ENCODE results near the gene FETUB.
"Not testable (repeated sequence)": the region's sequence is repeated elsewhere in the genome, so short reads cannot be mapped to it uniquely, and the experiment has no call there.

The FETUB gene

DNA sequence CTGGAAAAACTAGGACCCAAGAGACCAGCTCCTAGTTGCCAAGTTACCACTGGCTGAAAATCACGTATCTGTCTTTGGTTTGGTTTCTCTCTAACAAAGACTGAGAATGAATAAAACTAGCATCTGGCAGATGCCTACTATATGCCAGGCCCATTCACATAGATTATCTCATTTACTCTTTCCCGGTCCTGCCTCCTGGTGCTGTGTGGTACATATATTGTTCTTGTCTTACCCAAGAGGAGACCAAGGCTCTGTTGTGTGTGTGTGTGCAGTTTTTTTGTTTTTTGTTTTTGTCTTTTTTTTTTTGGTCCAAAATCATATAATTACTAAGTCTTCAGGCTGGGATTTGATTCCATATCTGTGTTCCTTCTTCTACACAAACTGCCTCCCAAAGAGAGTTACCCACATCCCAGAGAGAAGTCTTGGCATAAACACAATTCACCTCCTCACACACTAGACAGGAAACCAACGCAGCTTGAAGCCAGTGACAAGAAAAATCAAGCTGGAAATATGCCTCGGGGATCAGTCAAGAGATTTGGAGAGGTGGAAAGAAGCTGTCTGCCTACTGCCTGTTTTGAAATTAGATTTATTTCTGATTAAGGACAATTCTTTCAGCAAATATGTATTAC, 26.4 kb upstream of the FETUB start:
- DNase-seq (ENCODE audit: low spot score), result no peak

DNA sequence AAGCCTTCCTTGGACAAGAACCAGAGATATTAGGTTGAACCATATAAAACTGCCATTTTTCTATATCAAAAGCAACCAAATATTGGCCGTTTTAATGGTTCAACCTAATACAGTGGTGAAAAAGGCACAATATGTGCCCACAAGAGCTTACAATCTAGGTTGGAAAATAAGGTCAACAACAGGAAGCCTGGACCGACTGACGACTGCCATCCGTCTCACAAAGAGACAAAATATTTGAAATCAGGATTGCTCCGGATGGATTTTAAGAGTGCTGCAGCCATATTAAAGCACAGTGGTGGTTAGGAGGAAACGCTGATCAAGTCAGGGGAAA, 26.0 kb upstream of the FETUB start:
- DNase-seq (ENCODE audit: low spot score), result no peak

DNA sequence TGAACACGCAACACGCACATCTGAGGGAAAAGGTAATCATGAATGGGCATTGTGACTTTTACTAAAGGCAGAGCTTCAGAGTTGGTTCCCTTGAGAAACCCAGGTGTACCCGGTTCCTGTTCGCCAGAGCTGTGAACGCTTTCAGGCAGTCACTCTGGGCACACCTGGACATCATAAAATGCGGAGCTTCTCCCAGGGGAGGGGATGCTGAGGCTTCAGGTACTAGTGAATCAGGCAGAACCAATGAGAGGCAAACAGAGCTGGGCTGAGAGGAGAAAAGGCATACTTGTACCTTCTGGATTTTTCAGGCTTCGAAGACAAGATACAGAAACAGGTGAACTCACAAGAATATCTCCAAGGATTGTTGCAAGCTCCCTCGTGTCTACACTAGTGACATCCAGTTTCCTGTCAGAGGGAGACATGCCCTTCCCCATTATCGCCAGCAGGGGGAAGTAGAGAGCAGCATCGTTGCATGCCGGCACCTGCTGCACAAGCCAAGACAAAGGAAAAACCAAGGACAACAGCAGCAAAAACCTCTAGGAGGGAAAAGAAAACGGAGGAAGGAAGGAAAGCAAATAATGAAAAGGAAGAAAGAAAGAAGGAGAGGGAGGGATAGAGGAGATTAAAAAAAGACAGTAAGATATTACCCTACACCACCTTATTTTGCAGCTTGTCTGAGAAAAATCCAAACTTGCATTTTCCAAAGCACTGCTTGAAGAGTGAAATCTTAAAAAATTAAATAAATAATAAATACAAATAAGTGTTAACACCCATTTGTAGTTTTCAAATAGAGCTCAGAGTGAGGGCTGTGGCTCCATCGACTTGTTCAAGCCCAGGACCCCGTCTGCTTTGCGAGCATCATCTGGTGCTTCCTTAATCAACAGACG, 25.4 kb upstream of the FETUB start:
- DNase-seq (ENCODE audit: low spot score), result peak; percentile 92

DNA sequence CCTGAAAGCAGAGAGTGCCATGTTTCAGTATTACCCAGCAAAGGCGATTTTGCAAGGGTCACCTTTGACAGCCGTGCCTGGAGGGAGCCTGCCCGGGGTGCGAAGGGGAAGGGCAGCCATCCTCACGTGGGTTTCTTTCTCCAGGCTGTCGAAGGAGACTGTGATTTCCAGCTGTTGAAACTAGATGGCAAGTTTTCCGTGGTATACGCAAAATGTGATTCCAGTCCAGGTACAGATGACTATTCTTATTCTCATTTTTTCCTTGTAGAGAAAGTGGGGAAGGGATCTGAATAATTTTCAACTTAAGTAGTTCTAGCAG, 23.9 kb upstream of the FETUB start:
- DNase-seq (ENCODE audit: low spot score), result no peak

DNA sequence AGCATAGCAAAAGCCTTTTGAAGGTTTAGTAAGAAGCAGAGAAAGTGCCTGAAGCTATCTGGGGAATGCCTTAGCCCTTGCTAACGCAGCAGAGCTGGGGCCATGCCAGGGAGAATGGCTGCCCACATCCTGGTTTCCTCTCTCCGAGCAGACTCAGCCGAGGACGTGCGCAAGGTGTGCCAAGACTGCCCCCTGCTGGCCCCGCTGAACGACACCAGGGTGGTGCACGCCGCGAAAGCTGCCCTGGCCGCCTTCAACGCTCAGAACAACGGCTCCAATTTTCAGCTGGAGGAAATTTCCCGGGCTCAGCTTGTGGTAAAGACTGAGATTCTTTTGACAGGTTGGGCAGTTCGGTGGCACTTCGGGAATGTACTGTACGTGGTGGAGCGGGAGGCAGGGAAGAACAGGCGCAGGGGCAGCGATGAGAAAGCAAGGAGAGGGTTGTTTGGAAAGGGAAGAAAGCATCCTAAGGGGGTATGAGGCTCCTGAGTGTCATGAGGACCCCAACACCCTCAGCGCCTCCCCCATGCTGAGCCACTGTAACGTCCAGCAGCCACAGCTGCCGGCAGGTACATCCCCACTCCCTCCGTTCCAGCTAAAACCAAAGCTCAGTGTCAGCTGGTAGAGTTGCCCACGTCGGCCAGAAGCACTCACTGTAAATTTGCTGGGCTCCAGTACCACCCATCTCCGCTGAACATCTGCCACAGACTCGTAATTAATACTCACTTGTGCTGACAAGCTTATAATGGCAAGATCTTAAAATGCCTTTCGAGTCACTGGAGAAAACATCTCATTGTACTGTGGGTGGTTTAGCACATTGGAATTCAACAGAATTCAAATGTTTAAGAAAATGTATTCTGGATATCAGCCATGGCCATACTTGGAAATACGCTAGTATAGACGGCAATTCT, 22.9 kb upstream of the FETUB start:
- peak; percentile 94 for DNase-seq (ENCODE audit: low spot score)

DNA sequence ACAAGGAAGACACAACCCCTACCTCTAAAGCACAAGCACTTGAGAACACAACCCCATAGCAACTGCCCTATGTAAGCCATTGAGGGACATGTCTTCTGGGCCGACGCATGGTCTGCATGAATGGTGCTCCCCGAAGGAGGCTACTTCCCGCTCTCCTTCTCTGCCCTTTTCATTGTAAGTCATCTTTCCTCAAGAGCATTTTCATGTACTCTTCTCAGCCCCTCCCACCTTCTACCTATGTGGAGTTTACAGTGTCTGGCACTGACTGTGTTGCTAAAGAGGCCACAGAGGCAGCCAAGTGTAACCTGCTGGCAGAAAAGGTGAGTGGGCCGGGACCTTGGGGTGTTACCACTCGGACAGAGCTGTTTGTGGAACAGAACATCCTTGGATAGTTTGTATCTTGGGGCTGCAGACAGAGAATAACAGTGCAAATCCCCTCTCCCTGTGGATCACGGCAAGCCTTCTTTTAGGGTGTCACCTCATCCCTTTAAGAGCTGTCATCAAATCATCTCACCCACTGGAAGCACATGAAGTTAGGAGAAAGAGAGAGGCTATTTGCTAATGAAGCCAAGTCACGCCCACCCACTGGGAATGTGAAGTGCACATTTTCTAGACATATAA, 21.8 kb upstream of the FETUB start:
- DNase-seq (ENCODE audit: low spot score), result no peak

DNA sequence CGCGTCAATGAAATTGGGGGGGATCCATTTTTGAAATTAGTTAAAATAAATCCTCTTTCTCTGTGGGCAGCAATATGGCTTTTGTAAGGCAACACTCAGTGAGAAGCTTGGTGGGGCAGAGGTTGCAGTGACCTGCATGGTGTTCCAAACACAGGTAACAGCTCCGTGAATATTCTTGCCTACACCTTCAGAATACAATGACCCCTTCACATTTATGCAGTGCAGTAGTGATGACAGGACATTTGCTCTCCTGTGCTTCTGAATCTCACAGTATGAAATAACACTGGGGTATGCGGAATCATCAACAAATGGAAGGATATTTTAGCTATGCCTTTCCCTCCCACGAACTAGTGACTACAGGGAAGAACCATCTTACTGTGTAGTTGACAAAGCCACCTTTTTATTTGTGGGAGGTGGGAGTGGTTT, 20.4 kb upstream of the FETUB start:
- DNase-seq (ENCODE audit: low spot score), result no peak

DNA sequence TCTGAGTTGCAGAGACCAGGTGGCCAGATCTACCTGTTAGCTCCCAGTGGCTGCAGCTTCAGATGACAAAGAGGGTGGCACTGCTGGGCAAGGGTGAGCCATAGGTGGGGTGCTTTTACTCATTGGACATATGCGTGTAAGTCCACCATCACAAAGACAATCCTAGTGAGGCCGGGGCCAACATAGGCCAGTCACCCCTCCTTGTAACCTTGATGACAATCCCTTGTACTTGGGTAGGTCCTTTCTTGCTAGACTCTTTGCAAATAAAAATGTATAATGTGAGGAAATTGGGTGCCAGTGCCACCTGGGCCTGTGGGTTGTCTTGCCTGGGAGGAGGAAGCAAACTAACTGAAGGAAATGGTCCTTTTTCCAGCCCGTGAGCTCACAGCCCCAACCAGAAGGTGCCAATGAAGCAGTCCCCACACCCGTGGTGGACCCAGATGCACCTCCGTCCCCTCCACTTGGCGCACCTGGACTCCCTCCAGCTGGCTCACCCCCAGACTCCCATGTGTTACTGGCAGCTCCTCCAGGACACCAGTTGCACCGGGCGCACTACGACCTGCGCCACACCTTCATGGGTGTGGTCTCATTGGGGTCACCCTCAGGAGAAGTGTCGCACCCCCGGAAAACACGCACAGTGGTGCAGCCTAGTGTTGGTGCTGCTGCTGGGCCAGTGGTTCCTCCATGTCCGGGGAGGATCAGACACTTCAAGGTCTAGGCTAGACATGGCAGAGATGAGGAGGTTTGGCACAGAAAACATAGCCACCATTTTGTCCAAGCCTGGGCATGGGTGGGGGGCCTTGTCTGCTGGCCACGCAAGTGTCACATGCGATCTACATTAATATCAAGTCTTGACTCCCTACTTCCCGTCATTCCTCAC, 19.7 kb upstream of the FETUB start:
- no peak for DNase-seq (ENCODE audit: low spot score)

DNA sequence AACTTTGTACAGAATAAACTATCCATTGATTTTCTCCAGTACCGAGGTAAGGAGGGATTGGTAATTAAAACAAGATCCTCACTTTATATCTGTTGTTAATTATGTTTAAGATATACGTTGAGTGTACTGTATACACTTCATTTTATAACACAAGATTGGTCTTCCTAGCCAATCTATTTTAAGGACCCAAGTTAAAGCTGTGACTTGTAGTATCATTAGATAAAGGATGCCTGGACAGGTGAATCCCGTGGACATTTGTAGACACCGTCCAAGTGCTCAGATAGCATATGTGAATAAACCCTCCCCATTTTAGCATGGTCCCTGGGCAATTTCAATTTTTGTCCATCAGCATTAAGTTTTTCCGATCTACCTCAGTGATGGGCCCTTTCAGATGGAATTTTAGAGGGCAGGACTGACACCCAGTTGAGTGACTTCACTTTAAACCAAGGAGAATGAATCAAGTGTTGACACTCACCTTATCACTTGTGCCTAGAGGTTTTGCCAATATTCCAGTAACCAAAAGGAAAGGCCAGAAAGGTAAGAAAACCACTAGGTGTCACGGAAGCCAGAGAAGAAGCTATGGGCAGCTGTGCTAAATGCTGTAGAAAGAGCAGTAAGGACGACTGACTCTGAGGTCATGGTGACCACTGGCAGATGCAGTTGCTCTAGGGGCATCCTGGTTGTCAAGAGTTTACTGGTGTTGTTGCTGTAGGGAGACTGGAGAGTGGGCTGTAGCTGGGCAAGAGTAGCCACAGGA, 18.1 kb upstream of the FETUB start:
- DNase-seq (ENCODE audit: low spot score), result no peak

DNA sequence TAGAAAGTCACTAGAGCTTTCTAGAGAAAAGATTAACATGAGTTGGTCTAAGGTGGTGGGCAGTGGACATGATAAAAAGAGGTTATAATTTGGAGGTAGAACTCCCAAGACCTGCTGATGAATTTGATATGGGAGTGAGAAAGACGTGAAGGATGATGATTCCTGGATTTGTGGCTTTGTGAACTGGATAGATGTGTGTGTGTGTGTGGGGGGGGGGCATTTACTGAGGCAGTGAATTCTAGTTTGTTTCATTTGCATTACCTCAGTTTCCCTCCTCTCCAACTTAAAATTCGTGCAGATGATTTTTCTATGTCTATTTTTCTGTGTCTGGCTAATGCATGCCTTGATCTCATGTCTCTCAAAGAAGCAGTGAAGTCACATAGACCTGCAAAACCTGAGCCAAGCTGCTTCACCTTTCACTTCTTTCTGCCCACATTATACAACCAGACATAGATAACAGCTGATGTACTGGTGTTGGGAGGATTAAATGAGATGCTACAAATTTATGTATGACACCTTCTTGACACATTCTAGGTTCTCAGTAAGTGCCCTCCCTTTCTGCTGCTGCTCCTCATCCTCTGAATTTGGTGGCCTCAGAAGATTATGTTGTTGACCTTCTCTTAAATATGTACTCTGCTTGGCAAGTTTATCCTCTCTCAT, 17.4 kb upstream of the FETUB start:
- no peak for DNase-seq (ENCODE audit: low spot score)

DNA sequence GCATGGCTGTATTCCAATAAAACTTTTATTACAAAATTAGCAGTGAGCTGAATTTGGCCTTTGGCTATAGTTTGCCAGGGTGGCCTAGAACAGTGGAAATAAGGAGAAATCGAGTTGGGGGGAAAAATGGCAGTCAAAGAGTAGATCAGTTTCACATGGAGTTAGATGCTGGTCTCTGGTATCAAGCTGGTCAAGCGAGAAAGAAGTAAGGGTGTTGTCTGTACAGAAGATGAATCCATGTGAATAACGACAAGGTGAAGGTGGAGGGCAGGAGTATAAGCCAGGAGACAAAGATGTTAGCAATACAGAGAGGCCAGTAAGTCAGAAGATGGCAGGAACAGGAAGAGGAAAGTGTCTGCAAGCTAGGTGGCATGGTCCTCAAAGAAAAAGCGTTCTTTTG, 15.6 kb upstream of the FETUB start:
- no peak for DNase-seq (ENCODE audit: low spot score)

DNA sequence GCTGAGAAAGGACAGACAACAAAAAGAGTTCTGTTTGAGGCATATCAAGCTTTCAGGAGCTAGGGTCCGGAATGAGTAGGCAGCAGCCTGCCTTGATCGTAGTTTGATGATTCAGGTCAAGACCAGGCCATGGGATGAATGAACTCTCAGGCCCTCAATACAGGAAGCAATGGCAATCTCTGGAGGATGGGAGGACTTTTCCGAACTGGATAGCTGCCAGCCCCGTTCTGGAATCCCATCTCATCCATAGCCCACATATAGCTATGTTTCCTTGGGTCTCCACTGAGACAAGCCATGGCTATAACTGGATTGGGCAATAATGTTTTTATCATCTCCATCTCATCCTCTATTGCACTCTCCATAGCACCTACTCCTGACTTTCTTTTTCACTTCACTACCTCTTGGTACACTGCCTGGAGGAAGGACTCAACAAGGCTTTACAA, 14.6 kb upstream of the FETUB start:
- no peak for DNase-seq (ENCODE audit: low spot score)

DNA sequence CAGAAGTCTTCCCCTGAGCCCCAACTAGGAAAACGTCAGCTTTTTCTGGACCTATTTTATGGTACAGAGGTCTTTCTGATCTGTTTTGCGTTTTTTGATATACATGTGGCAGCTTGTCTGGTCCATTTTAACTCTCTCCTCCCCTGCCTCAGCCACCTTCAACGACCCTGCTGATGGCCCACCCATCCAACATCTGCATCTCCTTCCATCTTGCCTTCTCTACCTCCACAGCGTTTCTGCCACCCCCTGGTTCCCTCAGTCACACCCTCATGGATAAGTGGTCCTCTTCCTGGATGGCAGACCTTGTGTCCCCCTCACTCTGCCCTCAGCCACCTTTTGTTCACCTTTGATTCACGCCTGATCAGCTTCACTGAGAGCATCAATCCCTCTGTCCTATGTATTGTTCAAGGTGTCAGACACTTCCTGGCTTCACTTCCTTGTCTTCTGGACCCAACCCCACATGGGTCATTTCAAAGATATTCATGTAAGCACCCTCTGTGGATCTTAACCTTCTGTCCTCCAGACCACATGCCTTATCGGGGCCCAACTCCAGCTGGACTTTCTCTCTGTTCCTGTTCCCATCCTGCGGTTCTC, 13.8 kb upstream of the FETUB start:
- DNase-seq (ENCODE audit: low spot score), result no peak

DNA sequence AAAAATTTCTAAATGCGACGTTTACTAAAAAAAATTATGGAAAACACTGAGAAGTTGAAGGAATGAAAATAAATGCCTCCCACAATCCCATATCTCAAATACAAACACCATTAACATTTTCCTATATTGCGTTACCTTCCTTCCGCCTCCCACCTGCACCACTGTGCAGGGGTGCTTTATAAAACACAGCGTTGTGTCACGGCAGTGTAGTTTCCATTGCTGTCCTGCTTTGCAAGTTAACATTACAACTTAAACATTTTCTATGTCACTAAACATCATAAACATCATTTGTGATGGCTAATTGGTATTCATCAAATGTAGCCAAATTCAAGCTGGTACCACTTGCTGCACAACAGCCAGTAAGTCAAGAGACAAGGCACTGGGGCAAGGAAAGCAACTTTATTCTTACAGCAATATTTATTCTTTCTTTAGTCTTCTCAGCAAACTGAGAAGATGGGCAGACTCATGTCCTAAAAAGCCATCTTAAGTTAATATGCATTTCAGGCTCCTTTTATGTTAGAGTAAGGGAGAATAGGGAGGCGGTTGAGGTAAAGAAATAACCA, 12.3 kb upstream of the FETUB start:
- DNase-seq (ENCODE audit: low spot score), result no peak

DNA sequence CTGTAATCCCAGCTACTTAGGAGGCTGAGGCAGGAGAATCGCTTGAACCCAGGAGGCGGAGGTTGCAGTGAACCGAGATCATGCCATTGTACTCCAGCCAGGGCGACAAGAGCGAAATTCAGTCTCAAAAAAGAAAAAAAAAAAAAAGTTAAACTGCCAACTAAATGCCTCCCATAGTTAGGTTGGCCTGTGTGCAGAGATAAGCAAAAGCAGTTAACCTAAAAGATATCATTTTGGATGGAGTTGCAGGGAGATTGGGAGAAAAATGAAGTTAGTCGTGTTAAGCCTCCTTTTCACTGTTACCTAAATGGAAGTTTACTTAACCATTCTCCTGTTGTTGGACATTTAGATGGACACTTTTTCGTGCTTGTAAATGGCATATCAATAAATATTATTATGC, 11.4 kb upstream of the FETUB start:
- no peak for DNase-seq (ENCODE audit: low spot score)

DNA sequence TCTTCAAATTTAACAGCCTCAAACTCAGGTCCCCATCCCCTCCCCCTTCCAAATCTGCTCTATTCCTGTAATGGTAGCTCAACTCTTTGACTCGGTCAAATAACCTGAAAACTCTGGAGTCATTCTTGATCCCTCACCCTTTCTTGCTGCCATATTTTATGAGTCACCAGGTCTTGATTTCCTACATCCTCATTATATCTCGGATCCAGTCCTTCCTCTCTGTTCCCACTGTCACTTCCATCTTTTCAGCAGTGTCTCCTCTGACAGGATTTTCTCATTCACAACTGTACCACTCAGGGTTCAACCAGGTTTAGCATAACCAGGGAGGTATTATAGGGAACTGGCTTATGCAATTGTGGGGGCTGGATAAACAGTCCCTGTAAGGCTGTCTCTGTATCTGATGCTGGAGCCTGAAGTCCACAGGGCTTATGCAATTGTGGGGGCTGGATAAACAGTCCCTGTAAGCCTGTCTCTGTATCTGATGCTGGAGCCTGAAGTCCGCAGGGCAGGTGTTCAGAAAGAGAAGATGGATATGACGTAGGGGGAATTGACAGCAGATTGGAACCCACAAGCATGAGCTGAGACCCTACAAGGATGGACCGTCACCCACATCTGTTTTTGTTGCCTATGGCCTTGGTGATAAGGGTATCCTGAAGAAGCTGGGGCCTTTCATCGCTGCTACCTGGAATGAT, 9.1 kb upstream of the FETUB start:
- DNase-seq (ENCODE audit: low spot score), result no peak

DNA sequence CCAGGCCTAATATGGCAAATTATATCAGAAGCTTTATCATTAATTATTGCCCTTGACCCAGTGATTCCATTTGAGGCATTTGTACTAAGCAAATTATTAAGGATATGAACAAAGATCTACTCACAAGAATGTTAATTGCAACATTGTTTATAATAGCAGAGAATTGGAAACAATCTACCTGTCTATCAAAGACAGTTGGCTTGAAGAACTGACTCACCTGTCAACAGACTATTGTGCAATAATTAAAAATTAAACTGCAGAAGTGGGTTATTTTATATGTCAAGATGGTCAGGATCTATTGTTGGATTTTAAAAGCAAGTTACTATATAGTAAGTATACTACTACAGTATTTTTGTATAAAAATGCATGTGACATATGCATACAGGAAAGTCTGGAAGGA, 6.7 kb upstream of the FETUB start:
- no peak for DNase-seq (ENCODE audit: low spot score)

DNA sequence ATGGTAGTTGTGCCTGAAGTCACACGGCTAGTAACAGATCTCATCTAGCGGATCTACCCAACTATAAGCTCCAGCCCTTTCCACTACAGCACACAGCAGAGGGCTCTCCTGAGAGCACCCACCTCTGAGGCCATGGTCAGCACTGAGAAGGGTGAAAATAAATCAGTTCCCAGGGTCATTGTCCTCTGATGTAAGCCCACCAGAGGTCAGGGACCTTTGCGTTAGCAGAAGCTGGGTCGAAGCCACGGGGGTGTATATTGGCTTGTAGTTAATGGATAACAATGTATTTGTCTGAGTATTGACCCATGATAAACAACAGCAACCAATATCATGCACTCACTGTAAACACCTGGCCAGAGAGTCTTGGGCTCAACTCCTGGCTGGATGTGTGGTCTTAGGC, 6.0 kb upstream of the FETUB start:
- not testable (repeated sequence) for DNase-seq (ENCODE audit: low spot score)

DNA sequence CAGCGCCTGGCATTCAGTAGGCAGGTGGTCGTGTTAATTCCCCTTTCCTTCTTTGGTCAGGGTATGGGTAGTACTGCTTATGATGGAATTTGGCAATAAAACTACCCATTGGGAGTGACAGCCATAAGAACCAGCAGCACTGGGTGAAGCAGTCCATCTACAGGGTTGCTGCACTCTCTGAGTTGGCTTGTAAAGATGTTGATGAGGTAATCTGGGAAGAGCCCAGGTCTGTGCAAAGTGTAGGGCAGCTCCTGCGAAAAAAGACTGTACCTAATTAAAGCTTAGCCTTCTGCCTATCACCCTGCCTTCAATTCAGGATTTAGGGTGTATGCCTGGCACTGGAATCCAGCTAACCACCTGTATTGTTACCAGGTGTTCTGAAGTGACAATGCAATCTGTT, 4.7 kb upstream of the FETUB start:
- DNase-seq (ENCODE audit: low spot score), result no peak
